Peyer's patch (tissue), 4 donors: ENCODE measurements around the gene SPART.

Experiments
- POLR2A ChIP-seq, 2 donors: fragments of 450-650 bp; IDR thresholded peaks; one replicate each; pipeline ENCODE4 v1.5.1; 2017; ENCODE audit warnings: antibody characterized with exemption in 2 of 2, mild to moderate bottlenecking in 2 of 2, moderate library complexity in 2 of 2
- TF ChIP-seq, protein P1 (sequence below), 6 experiments: fragments of 450-650 bp in 4 of 6; fragments of 200-600 bp in 2 of 6; sonication (generic) in 1 of 6; IDR thresholded peaks; one replicate each; pipeline ENCODE4 v1.5.1; 2017 to 2019; ENCODE audit warnings: antibody characterized with exemption in 6 of 6, mild to moderate bottlenecking in 3 of 6, moderate library complexity in 1 of 6

DNA sequence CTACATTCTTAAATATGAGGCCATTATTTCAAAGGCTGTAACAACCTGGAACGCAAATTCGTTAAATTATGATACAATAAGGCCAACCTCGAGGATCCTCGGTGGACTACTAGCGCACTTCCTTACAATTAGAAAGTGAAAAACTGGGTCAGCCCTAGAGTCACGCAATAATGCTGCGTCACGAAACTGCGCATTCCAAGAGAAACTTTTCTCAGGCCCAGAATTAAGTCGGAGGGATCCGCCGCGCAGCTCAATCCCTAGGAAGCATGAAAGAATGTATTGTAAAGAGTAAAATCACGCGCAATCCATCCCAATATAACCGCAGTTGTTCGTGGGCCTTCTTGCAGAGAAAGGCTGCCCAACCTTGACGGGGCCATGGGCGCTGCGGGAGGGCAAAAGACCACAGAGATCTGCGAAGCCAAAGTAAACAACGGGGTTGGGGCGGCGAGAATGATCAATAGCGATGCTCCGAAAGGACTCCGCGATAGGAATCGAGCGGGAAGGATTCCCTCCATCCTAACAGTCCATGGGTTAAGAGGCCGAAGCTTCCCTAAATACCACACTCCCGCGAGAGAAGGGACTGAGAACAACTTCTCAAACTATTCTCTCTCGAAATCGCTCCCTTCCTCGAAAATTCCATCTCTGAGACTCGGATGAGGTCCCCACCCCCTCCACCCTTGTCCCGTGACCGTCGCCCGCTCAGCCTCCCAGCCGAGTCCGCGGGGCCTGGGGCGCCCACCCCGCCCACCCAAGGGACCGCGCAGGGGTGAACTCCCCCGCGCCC is 564 bp downstream of the SPART start:
- TF ChIP-seq, protein P1, sequence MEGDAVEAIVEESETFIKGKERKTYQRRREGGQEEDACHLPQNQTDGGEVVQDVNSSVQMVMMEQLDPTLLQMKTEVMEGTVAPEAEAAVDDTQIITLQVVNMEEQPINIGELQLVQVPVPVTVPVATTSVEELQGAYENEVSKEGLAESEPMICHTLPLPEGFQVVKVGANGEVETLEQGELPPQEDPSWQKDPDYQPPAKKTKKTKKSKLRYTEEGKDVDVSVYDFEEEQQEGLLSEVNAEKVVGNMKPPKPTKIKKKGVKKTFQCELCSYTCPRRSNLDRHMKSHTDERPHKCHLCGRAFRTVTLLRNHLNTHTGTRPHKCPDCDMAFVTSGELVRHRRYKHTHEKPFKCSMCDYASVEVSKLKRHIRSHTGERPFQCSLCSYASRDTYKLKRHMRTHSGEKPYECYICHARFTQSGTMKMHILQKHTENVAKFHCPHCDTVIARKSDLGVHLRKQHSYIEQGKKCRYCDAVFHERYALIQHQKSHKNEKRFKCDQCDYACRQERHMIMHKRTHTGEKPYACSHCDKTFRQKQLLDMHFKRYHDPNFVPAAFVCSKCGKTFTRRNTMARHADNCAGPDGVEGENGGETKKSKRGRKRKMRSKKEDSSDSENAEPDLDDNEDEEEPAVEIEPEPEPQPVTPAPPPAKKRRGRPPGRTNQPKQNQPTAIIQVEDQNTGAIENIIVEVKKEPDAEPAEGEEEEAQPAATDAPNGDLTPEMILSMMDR (IDR thresholded peaks at IDR 0.05), result no peak
- peak in 1 of 2 donors; percentile 19 for TF ChIP-seq POLR2A (IDR thresholded peaks at IDR 0.05)
